Activated naive CD4-positive, alpha-beta T cell treated with anti-CD3 and anti-CD28 coated beads for 36 hours (primary cell): Measurements from ENCODE around the gene EFNA1. TPM values are rescaled to one million over a fixed set of nuclear protein-coding genes. Genes with fewer than 3 reads are reported as not detected.

Experiments used
- CTCF ChIA-PET: fragments of 350-600 bp; sonication (Branson Sonifier 250); formaldehyde crosslinking; loops from one replicate; lab custom pipeline; 2021; ENCODE audit warnings: antibody characterized with exemption; lab: Charles Lee
- DNase-seq: peaks from one replicate; pipeline ENCODE4 v3.0.0-alpha.2; 2020
- H3K27ac Mint-ChIP-seq: one replicate; pipeline ENCODE4 v1.8.0; 2021; ENCODE audit warnings: mild to moderate bottlenecking, mixed read lengths
- H3K27me3 Mint-ChIP-seq: one replicate; pipeline ENCODE4 v1.8.0; 2021; ENCODE audit warnings: low read depth, mixed read lengths
- H3K36me3 Mint-ChIP-seq: one replicate; pipeline ENCODE4 v1.8.0; 2021; ENCODE audit warnings: low read depth, mixed read lengths
- H3K4me1 Mint-ChIP-seq: one replicate; pipeline ENCODE4 v1.8.0; 2021; ENCODE audit warnings: low read depth, mixed read lengths
- H3K4me3 Mint-ChIP-seq: one replicate; pipeline ENCODE4 v1.8.0; 2021; ENCODE audit warnings: mild to moderate bottlenecking, moderate library complexity, mixed read lengths
- H3K9me3 Mint-ChIP-seq: one replicate; pipeline ENCODE4 v1.8.0; 2021; ENCODE audit warnings: mixed read lengths
- intact Hi-C: fragments of 100-400 bp; cut with micrococcal nuclease; formaldehyde crosslinking; loops from one replicate; pipeline ENCODE4 v1.15.1; 2023
- total RNA-seq, 2 experiments: library from RNA; stranded (reverse); gene quantifications; one replicate each; pipeline ENCODE4 v1.2.3, GENCODE V29; 2021

Gene EFNA1
- total RNA-seq, 2 experiments from 2014 or later = 0.26 to 0.32 TPM

DNA sequence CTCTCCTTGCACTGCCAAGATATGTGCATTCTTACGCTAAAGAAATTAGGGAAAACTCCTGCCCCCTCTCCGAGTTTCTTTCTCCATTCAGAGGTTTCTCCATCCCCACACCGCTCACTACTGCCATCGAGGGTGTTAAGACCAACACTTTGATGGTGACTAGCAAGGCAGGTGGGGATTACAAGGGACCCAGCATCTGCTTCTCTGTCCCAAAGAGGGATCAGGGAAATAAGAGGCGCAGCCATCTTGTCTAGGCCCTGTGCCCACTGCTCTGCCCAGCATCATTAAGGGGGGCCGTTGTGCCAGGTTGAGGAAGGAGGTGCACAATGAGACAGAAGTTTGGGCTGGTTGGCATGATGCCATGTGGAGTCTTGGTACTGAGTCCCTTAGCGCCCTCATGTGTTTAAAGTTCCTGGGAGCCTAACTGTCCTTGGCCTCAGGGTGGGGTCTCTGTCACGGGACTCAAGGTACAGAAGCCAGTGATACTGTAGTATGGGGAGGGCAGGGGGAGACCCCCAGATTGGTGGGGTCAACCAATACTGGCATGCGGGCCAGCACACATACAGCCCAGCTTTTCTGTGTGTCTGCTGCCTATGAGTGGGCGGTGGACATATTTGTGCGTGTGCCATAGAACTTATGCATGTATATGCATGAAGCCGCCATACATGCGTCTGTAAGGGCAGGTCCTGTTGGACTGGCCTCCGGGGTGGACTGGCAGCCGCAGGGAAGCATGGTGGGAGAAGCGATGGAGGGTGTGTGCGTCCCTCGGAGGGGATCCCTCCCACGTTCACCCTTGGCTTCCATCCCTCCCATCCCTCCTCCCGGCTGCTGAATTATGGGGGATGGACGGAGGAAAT, 43.6 kb upstream of the EFNA1 start:
- peaks cover 41% of the 10 kb centered on the region for H3K27me3 Mint-ChIP-seq
- DNase-seq = peak; percentile 73

DNA sequence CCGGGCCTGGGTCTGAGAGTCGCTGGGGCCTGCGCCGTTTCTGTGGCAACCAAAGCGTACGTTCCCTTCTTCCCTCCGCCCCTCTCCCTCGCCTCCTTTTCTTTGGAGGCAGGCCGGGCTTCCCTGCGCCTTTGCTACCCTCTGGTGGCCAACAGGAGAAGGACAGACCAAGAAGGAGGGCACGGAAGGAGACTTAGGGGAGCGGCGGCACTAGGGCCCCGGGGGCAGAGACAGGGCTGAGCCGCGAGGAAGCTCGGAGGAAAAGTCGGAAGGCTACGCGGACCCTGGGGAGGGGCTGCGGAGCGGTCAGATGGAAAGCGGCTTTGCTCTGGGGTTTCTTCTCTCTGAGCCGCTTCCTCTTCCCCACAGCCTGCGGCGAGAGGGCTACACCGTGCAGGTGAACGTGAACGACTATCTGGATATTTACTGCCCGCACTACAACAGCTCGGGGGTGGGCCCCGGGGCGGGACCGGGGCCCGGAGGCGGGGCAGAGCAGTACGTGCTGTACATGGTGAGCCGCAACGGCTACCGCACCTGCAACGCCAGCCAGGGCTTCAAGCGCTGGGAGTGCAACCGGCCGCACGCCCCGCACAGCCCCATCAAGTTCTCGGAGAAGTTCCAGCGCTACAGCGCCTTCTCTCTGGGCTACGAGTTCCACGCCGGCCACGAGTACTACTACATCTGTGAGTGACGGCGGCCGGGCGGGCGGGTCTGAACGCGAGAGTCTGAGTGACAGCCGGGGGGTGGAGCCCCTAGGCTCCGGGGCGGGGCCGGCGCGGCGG, 42.8 kb upstream of the EFNA1 start:
- Mint-ChIP-seq H3K4me3 (peak overlapping the region; percentile 95), H3K27ac (peak overlapping the region; percentile 88), H3K9me3 (no peaks in the 10 kb centered on the region), H3K4me1 (peaks cover 34% of the 10 kb centered on the region), H3K36me3 (no peaks in the 10 kb centered on the region), H3K27me3 (peaks cover 33% of the 10 kb centered on the region)
- CTCF ChIA-PET = interaction anchor here (0.6 to 4.6 kb wide), 47 partner anchors 9 to 525 kb away, joined by 3 to 75 read pairs (median 4); partner anchors contain the start of genes ADAM15, CLK2, EFNA4 and KRTCAP2
- intact Hi-C loops = loop anchor here (1.0 to 5.0 kb wide), 9 partner anchors 14 to 526 kb away; partner anchors contain the start of genes ADAM15, CKS1B, EFNA4 and UBE2Q1
- DNase-seq = peak; percentile 94

More for the DNA sequence above, 43.6 kb upstream of the EFNA1 start:
- Mint-ChIP-seq H3K9me3 (no peaks in the 10 kb centered on the region), H3K36me3 (no peaks in the 10 kb centered on the region), H3K4me3 (peak overlapping the region; percentile 95), H3K27ac (no peak overlapping the region), H3K4me1 (peaks cover 42% of the 10 kb centered on the region)
- intact Hi-C loops = loop anchor here (1.0 to 5.0 kb wide), 8 partner anchors 13 to 525 kb away; partner anchors contain the start of genes ADAM15, CKS1B, EFNA4 and UBE2Q1
- CTCF ChIA-PET = interaction anchor here (0.6 to 4.6 kb wide), 24 partner anchors 9 to 524 kb away, joined by 3 to 75 read pairs (median 5); partner anchors contain the start of genes ADAM15, EFNA4, KRTCAP2 and LENEP

DNA sequence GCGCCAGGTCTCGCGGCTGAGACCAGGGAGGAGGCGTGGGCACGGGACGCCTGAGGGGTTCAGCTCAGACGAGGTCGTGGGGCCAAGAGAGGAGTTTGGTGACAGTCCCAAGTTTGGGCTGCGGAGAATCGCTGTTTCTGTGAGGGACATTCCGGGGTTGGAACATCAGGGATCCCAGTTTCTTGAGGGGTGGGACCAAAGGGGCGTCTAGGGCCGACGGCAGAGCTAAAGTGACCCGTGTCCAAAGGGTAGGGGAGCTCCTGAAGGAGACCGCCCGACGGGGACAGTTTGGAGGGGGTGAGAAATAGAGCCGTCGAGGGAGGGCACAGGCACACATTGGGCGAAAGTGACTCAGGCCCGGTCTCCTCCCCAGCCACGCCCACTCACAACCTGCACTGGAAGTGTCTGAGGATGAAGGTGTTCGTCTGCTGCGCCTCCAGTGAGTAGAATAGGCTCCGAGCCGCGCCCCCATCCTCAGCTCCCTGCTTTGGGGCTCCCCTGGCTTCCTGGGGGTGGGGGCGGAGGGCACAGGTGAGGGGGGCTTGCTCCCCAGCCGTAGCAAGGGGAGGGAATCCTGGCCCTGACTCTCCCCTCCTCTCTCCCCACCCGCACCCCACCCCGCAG, 42.1 kb upstream of the EFNA1 start:
- no peaks in the 10 kb centered on the region for H3K36me3 Mint-ChIP-seq
- CTCF ChIA-PET = interaction anchor here (0.7 to 4.6 kb wide), 42 partner anchors 10 to 526 kb away, joined by 3 to 75 read pairs (median 4); partner anchors contain the start of genes ADAM15, CLK2, EFNA4 and KRTCAP2
- peak overlapping the region; percentile 95 for H3K4me3 Mint-ChIP-seq
- peak overlapping the region; percentile 88 for H3K27ac Mint-ChIP-seq
- peaks cover 33% of the 10 kb centered on the region for H3K4me1 Mint-ChIP-seq
- no peaks in the 10 kb centered on the region for H3K9me3 Mint-ChIP-seq
- peaks cover 32% of the 10 kb centered on the region for H3K27me3 Mint-ChIP-seq
- peak; percentile 89 for DNase-seq
- intact Hi-C loops = loop anchor here (1.0 to 2.0 kb wide), 4 partner anchors 69 to 527 kb away; partner anchors contain the start of genes UBE2Q1 and ZBTB7B

DNA sequence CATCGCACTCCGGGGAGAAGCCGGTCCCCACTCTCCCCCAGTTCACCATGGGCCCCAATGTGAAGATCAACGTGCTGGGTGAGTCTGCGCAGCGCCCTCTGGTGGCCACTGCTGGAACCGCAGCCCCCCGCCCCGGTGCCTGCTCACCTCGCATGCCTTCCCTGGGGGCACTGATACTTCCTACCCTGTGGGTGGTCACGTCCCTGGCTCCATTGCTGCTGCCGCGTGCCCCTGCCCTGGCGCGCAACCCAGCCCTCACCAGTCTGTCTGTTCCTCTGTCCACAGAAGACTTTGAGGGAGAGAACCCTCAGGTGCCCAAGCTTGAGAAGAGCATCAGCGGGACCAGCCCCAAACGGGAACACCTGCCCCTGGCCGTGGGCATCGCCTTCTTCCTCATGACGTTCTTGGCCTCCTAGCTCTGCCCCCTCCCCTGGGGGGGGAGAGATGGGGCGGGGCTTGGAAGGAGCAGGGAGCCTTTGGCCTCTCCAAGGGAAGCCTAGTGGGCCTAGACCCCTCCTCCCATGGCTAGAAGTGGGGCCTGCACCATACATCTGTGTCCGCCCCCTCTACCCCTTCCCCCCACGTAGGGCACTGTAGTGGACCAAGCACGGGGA, 41.4 kb upstream of the EFNA1 start:
- H3K27me3 Mint-ChIP-seq = peaks cover 29% of the 10 kb centered on the region
- CTCF ChIA-PET = interaction anchor here (0.6 to 4.6 kb wide), 19 partner anchors 9 to 942 kb away, joined by 3 to 75 read pairs (median 5); partner anchors contain the start of genes ADAM15, EFNA4 and KRTCAP2
- intact Hi-C loops = loop anchor here (1.0 kb wide), 1 partner anchor 140 kb away; no protein-coding TSS in a partner anchor
- peak; percentile 85 for DNase-seq
- peaks cover 32% of the 10 kb centered on the region for H3K4me1 Mint-ChIP-seq
- no peak overlapping the region for H3K27ac Mint-ChIP-seq
- H3K4me3 Mint-ChIP-seq = peak overlapping the region; percentile 59
- no peaks in the 10 kb centered on the region for H3K9me3 Mint-ChIP-seq
- H3K36me3 Mint-ChIP-seq = no peaks in the 10 kb centered on the region

DNA sequence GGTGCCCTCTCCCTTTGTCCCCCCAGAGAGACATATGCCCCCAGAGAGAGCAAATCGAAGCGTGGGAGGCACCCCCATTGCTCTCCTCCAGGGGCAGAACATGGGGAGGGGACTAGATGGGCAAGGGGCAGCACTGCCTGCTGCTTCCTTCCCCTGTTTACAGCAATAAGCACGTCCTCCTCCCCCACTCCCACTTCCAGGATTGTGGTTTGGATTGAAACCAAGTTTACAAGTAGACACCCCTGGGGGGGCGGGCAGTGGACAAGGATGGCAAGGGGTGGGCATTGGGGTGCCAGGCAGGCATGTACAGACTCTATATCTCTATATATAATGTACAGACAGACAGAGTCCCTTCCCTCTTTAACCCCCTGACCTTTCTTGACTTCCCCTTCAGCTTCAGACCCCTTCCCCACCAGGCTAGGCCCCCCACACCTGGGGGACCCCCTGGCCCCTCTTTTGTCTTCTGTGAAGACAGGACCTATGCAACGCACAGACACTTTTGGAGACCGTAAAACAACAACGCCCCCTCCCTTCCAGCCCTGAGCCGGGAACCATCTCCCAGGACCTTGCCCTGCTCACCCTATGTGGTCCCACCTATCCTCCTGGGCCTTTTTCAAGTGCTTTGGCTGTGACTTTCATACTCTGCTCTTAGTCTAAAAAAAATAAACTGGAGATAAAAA, 40.7 kb upstream of the EFNA1 start:
- DNase-seq = no peak
- H3K4me3 Mint-ChIP-seq = no peak overlapping the region
- peaks cover 23% of the 10 kb centered on the region for H3K27me3 Mint-ChIP-seq
- H3K27ac Mint-ChIP-seq = no peak overlapping the region
- peaks cover 30% of the 10 kb centered on the region for H3K4me1 Mint-ChIP-seq
- CTCF ChIA-PET = interaction anchor here (0.6 to 4.6 kb wide), 8 partner anchors 8 to 942 kb away, joined by 3 to 72 read pairs (median 4); partner anchors contain the start of genes ADAM15 and KRTCAP2
- intact Hi-C loops = loop anchor here (1.0 kb wide), 1 partner anchor 139 kb away; no protein-coding TSS in a partner anchor
- H3K9me3 Mint-ChIP-seq = no peaks in the 10 kb centered on the region
- no peaks in the 10 kb centered on the region for H3K36me3 Mint-ChIP-seq

DNA sequence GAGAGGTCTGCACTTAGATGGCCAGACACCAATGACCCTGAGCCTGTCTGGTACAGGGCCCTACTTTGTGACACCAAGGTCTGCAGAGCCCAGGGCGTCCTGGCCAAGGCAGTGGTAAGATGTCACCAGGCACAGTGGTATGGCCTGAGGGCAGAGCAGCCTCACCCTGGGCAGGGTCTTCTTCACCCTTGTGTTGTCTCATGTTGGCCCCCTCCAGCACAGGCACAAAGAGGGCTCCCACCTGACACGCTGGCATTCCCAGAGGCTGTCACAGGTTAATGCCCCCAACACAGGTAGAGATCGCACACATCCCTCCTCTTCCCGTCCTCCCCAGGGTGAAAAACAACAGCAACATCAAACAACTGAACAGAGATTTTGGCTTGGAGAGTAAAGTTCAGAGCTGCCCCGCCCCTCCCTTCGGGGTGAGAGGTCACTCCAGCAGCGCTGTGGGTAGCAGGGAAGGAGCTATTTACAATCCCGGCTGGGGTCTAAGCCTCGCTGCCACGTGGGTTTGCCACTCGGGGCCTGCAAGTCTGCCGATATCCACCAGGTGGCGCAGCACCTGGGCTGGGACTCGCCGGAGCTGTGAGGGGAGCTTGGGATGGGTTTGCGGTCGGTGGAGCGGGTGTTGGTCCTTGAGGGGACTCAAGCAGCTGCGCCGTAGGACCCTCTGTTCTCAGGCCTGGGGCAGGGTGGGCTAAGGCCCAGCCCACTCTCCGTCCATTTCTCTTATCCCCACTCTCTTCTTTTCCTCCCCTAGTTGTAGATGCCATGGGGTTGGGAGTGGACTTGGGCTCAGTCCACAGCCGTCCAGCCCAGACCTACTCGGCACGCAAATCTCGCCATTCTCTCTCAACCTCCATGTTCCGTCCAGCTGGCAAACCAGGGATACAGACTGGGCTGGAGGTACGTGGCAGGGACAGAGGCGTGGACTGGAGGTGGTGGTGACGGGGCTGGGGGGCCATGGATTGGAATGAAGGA, 36.3 kb upstream of the EFNA1 start:
- peak; percentile 84 for DNase-seq
- Mint-ChIP-seq H3K27ac (no peak overlapping the region), H3K4me1 (peaks cover 5% of the 10 kb centered on the region), H3K27me3 (no peaks in the 10 kb centered on the region), H3K4me3 (no peak overlapping the region), H3K9me3 (no peaks in the 10 kb centered on the region), H3K36me3 (no peaks in the 10 kb centered on the region)
- intact Hi-C loops = loop anchor here (1.0 kb wide), 1 partner anchor 76 kb away; no protein-coding TSS in a partner anchor
- CTCF ChIA-PET = interaction anchor here (0.5 to 6.8 kb wide), 43 partner anchors 9 to 877 kb away, joined by 3 to 234 read pairs (median 4); partner anchors contain the start of genes ADAM15, EFNA4, KRTCAP2 and SHC1

DNA sequence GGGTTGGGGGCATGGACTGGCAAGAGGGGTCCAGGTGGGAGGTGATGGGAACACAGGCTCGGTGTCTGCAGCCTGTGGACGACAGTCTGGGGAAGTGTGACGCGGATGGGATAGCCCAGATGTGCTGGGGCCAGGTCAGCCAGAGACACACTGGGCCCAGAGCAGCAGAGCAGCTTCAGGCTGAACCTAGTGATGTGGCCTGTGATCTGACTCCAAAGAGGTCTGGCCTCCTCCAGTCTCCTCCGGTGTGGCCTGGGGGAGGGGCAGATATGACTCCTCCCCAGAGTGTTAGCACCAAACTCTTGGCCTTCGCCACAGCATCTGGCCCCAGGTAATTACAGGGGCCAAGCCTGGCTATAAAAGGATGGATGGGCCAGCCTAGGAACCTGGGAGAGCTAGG, 35.5 kb upstream of the EFNA1 start:
- intact Hi-C loops = no loop called here
- Mint-ChIP-seq H3K27me3 (no peaks in the 10 kb centered on the region), H3K36me3 (no peaks in the 10 kb centered on the region)

DNA sequence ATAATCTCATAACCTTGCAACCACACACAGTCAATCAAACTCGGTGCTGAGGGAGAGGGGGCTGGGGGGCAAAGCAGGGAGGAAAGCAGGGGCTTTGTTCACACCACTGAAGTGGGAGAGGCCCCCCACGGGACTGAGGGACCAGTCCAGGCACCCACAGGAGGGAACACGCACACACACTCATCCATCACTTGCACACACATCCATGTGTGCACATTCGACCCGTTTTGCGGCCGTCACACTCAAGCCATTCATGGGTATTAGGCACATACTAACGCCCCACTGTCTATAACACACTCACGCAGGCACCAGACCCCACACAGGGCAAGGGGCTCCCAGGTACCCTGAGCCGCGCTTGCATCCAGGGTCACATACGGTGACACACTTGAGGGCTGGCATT, 35.0 kb upstream of the EFNA1 start:
- DNase-seq = no peak
- no peaks in the 10 kb centered on the region for H3K9me3 Mint-ChIP-seq
- no peaks in the 10 kb centered on the region for H3K36me3 Mint-ChIP-seq
- intact Hi-C loops = no loop called here
- CTCF ChIA-PET = interaction anchor here (0.9 to 6.8 kb wide), 6 partner anchors 42 to 101 kb away, joined by 3 to 234 read pairs (median 12); partner anchors contain the start of genes KRTCAP2, SLC50A1 and TRIM46
- H3K27me3 Mint-ChIP-seq = no peaks in the 10 kb centered on the region
- H3K4me1 Mint-ChIP-seq = peaks cover 5% of the 10 kb centered on the region
- no peak overlapping the region for H3K4me3 Mint-ChIP-seq
- no peak overlapping the region for H3K27ac Mint-ChIP-seq

More for the DNA sequence above, 35.5 kb upstream of the EFNA1 start:
- DNase-seq = no peak
- CTCF ChIA-PET = interaction anchor here (0.5 to 6.8 kb wide), 25 partner anchors 8 to 877 kb away, joined by 3 to 234 read pairs (median 4); partner anchors contain the start of genes ADAM15, KRTCAP2, SHC1 and SLC50A1
- no peak overlapping the region for H3K4me3 Mint-ChIP-seq
- H3K9me3 Mint-ChIP-seq = no peaks in the 10 kb centered on the region
- H3K27ac Mint-ChIP-seq = no peak overlapping the region
- H3K4me1 Mint-ChIP-seq = peaks cover 5% of the 10 kb centered on the region

DNA sequence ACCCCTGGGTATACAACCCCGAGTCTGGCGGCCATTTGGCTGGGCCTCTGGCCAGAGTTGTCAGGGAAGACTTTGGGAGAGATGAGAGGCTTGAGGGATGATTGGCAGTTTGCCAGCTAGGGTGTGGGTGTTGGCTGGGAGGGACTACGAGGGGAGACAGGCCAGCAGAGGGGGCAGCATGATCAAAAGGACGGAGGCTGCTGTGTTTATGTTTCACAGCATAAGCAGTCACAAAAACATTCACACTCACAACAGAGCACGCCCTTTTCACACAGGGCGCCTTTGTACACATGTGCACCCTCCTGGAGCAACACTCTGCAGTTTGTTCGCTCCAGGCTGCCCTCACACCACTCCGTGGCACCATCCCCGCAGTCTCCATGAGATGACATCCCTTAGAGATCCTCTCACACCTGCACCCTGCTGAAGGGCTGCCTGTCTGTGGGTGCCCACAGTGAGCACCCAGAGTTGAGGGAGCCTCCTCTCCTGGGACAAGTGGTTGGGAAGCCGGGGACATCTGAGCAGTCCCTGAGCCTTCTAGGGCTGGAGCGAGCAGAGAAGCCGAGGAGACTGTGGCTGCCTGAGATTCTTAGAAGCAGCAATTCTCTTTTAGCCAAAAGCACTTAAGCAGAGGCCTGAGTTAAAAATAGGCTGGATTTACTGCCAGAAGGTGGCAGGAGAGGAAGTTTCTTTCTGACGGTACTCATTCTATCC, 33.6 kb upstream of the EFNA1 start:
- H3K4me3 Mint-ChIP-seq = no peak overlapping the region
- intact Hi-C loops = loop anchor here (2.0 kb wide), 1 partner anchor 33 kb away; the partner anchor contains the start of gene EFNA1
- H3K9me3 Mint-ChIP-seq = no peaks in the 10 kb centered on the region
- H3K36me3 Mint-ChIP-seq = no peaks in the 10 kb centered on the region
- DNase-seq = no peak
- CTCF ChIA-PET = interaction anchor here (1.9 to 6.8 kb wide), 3 partner anchors 55 to 78 kb away, joined by 5 to 234 read pairs (median 12); partner anchors contain the start of genes KRTCAP2 and TRIM46
- H3K27ac Mint-ChIP-seq = no peak overlapping the region
- peaks cover 5% of the 10 kb centered on the region for H3K4me1 Mint-ChIP-seq
- no peaks in the 10 kb centered on the region for H3K27me3 Mint-ChIP-seq
